ENCODE results near the gene WNK2. TPM values are rescaled to one million over a fixed set of nuclear protein-coding genes. Genes with fewer than 3 reads are reported as not detected.

Gene WNK2
- 21.3 TPM for total RNA-seq

DNA sequence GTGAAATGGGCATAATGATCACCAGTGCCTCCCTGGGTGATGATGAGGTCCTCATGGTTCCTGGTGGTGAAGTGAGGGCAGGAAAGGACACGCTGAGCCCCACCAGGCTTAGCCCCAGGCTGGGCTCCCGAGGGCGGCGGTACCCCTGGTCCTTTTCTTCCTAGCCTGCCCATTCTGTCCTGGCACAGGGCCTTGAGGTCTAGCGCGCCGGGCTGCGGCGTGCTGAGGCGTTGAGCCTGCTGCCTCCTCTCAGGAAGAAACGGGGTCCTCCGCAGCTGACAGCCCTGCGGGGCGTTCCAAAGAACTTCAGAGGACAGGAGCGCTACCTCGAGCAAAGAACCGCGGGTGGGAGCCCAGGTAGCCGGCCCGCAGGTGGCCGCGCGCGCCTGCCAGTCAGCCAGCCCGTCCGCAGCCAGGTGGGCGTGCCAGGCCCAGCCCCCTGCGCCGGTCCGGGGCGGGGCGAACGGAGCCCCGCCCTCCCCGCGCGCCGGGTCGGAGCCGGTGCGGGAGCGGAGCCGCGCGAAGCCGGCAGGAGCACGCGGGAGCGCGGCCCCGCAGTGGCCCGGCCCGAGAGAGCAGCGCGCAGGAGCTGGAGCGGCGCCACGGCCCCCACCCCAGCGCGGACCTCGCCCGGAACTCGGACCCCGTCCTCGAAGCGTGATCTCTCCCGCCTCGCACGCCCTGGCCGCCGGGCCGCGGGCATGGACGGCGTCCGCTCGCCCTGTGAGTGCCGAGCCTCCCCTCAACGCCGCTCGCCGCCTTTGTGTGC is at the start of gene WNK2:
WNK2 (plus strand) TSS at position 477 of the 769 bp plus-strand sequence. CDS start 791 bp downstream, outside the sequence.

Other genes starting within 250 kb of the WNK2 start
- 12.0 TPM for gene FGD3, start 236.6 kb upstream of the WNK2 start, total RNA-seq
- 15.6 TPM for gene SUSD3, start 125.4 kb upstream of the WNK2 start, total RNA-seq
- 38.4 TPM for gene CARD19, start 87.9 kb upstream of the WNK2 start, total RNA-seq
- gene NINJ1, start 49.9 kb upstream of the WNK2 start, total RNA-seq, result 54.4 TPM